EH (cell line): Measurements from ENCODE around the gene CCDC54.
A peak's percentile ranks its signal among the peaks of the same experiment; 100 is the strongest.
"Not testable (repeated sequence)": the region's sequence is repeated elsewhere in the genome, so short reads cannot be mapped to it uniquely, and the experiment has no call there.

Experiments
- DNase-seq: peaks from one replicate; pipeline ENCODE4 v3.0.0-alpha.2; 2015; ENCODE audit warnings: low read depth

Gene CCDC54

DNA sequence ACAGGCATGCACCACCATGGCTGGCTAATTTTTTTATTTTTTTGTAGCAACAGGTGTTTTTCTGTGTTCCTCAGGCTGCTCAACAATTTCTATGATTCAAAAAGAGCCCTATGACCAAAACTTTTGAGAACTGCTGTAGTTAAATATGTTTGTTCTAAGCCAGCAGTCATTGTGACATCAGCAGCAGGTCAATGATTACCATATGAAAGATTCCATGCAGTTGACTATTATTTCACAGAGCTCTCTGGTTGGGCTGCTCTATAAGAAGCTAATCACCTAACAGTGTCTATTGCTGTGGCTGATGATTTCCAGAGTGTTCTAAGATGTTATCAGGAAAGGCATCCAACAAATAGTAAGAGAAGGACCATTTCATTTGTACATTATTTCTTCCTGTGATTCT, at the start of gene CCDC54:
Gene CCDC54, plus strand, starts transcription at position 289 of the 400 bp plus-strand sequence. CDS start 149 bp downstream, outside the sequence.
- peak; percentile 23 for DNase-seq

DNA sequence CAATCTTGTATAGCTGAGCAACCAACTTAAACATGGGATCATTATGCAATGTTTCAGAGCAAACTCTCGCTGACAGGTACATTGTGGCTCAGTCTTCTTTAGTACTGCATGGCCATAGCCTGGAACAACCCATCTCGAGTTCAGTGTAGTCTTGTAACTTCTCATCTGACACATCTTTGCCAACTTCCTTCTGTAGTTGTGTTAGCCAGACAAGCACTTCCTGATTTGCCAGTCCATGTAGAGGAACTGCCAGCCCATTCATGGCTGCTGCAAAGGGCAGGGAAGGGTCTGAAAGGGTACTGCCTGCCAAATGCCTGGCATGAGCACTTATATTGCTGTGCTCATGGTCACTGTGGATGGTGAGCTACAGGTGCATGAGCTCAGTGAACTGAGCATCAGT, 49.2 kb upstream of the CCDC54 start:
- DNase-seq, result no peak

DNA sequence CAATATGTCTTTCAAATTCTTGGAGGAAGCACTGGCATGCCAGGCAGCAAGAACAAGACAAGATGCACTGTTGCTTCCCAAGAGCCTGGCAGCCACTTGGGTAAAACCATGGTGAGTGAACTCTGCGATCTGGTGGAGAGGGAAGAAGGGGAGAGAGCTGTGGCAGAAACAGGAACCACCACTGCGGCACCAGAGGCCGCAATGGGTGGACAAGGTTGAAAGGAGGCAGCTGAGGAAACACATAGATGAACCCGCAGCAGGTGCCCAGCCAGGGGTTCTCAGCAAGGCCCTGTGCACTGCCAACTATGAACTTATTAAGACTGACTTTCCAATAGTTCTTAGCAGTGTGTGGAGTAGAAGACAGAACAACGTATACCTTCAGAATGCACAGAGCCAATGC, 48.2 kb upstream of the CCDC54 start:
- DNase-seq, result no peak

DNA sequence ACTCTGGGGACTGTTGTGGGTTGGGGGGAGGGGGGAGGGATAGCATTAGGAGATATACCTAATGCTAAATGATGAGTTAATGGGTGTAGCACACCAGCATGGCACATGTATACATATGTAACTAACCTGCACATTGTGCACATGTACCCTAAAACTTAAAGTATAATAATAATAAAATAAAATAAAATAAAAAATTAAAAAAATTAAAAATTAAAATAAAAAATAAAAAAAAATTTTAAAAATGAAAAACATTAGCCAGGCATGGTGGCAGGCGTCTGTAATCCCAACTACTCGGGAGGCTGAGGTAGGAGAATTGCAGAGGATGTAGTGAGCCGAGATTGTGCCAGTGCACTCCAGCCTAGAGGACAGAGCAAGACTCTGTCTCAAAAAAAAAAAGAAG, 37.5 kb upstream of the CCDC54 start:
- not testable (repeated sequence) for DNase-seq

DNA sequence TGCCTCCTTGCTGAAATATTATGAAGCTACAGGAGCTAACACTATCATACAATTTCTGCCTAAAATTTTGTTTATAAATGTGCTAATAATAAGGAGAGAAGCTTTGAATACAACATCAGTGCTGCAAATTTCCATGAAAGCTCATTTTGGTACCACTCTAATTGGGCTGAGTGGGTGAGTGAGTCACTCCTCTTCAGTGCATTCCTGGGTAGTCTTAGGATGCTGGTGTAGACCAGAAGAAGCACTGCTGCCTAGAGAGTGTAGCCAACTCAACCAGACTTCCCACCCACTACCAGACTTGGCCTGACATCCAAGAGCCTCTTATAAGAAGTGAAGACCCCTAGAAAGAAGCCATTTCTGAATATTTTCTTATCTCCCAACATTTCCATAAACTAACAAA, 32.5 kb upstream of the CCDC54 start:
- DNase-seq, result peak; percentile 30

DNA sequence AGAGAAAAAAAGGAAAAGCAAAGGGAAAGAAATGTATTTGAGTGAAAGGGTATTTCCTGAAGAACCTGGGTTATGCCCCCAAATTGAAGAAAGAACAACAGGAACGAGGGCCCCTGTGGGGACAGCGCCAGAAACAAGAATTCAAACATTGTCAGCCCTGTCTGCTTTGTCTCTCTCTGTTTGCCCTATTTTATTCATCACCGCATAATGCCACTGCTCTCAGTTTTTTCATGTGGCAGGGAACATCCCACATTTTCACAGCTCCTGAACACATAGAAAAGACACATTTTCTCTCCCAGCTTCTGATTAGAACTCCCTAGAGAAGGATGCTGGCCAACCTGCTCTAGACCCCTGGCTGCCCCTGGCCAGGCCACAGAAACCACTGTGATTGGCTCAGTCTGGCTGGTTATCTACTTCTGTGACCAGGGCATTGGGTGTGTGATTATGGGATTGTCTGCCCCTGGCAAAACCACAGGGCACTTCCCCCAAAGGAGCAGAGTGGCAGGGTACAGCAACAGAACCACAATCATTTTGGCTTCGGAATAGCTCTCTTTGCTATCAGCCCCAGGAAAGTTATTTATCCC, 31.3 kb upstream of the CCDC54 start:
- no peak for DNase-seq

DNA sequence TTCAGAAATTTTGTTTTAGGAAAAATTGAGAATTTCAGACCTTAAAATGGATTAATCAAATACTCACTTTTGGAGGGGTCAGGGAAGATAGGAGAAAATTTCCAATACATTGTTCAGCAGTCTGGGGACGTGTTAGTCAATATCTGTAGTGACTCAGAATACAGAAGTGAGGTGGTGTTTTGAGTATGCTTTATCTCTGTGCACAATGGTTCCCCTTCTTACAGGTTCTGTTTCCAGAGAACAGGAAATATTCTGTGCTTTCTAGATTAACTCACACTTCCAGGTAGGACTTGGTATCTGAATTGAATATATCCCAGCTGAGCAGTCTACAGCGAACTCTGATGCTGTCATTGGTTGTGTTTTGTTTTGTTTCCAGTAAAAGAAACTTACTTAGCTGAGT, 30.7 kb upstream of the CCDC54 start:
- no peak for DNase-seq

DNA sequence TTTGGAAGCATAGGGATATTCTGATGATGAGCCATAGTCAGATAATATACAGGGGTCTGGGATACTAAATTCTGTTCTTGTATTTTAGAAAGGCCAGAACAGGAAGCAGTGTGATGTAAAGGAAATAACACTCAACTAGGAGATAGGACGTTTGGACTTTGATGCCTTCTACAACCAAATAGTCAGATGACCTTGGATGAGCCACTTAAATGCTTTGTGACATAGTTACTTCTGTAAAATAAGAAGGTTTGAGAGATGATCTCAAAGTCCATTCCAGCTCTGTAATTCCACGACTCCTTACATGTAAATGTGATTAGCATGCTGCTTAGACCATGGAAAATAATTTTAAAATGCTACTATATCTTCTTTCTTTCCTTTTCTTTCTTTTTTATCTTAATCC, 29.5 kb upstream of the CCDC54 start:
- DNase-seq, result no peak

DNA sequence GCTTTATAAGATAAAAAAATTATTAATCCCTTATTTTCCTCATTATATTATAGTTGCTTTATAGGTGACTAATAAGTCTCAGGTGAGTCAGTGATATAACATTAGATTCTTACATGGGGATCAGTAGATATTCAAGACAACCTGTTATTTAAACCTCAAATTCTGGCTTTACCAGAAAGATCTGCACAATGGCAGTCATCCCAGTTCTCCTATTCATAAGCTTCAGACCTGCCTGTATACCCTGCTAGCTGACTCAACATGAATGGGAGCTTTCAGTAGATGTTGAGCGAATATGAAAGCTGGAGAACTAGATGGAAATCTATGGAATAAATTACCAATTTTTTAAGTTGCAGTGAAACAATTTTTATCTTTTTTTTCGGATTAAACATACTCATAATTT, 20.5 kb upstream of the CCDC54 start:
- DNase-seq, result no peak

DNA sequence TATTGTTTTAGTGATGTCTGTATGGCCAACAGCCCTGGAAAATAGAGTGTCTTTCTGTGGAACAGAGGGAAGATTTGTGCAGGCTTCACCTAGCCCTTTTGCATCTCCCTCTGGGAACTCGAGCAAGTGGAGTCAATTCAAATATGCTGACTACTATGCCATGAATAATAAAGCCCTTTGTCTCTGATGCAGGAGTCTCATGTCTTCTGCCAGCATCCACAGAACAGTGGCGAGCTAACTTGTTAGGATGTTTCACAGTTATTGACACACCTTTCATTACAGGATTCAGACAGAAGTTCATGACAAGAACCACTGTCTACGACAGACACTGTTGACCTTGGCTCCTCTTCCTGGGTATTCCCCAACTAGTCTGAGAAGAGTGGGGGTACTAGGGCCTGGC, 15.6 kb upstream of the CCDC54 start:
- no peak for DNase-seq

DNA sequence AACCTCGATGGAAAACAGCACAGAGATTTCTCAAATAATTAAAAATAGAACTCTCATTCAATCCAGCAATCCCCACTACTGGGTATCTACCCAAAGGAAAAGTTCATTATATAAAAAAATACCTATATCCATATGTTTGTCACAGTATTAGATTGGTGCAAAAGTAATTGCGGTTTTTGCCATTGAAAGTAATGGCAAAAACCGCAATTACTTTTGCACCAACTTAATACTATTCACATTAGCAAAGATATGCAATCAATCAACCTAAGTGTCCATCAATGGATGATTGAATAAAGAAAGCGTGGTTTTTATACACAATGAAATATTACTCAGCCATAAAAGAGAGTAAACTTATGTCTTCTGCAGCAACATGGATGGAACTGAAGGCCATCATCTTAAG, 12.2 kb upstream of the CCDC54 start:
- no peak for DNase-seq

DNA sequence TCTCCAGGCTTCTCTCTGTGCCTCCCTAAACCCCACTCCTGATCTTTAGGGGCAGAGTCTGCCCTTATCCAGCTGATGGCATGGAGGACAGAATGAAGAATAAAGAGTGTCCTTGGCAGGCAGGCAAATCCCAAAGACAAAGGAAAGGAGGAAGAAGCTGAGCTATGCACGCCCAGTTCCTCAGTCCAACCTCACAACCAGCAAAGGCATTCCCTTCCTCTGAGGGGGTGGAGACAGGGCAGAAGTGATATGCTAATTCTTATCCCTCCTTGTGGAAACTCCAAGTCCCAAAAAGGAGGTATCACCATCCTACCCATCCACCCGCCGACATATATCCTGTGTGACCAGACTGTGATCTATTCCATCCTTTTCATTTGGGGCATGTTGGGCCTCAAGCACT, 10.5 kb upstream of the CCDC54 start:
- peak; percentile 32 for DNase-seq

DNA sequence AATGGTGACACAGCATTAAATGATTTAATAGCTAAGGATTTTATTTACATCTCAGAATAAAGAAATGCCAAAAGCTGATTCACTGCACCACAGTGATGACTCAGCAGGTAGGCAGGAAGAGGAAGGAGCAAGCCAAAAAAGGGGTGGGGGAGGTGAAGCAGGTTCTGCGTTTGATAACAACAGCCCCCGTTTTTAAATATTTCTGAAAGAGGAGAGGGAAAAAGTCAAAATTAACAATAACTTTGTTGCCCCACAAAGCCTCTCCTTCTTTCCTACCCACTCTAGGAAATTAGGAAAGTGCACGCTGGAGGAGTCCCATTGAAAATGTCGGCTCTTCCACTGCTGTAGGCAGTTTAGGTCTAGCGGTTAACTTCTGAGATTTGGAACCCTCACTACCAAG, 9.9 kb upstream of the CCDC54 start:
- DNase-seq, result peak; percentile 84

DNA sequence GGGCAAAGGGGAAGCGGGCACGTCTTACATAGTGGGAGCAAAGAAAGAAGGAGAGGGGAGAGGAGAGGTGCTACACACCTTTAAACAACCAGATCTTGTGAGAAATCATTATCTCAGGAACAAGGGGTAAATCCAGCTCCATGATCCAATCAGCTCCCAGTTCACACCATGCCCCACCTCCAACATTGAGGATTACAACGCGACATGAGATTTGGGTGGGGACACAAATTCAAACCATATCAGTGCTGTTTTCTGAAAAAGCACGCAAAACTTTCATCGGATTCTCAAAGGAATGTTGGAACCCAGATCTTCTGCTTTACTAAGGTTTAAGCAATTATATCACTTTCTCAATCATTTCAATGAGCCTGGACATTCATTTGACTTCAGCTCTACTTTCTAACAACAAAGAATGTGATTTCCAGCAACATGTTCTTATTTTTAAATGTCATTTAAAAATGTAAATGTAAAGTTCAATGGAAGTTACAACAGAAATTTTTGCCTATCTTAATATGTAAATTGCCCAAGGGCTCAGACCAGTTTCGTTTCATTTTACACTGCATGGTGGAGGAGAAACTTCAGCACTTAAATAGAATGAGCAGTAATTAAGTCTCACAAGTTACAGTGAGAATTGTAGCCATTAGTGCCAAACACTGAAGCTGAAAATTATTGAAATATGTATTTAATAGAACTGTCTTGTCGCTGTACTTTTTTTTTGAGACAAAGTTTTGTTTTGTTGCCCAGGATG, 8.4 kb upstream of the CCDC54 start:
- DNase-seq, result no peak

DNA sequence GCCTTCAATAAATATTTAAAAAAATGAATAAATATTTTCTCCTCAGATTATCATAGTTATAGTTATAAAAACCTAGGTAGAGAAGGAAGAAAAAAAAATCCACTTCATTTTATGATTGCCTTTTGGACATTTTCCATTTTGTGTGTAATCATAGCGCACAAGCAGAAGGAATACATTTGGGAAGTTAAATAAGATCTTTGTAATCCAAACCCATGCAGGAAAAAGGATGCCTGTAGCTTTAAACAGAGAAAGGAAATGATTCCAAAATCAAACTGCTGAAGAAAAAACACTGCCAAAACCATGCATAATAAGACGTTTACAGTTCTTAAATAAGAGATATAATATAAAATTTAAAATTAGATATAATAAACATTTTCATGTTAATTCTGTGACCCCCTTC, 7.4 kb upstream of the CCDC54 start:
- peak; percentile 6 for DNase-seq

DNA sequence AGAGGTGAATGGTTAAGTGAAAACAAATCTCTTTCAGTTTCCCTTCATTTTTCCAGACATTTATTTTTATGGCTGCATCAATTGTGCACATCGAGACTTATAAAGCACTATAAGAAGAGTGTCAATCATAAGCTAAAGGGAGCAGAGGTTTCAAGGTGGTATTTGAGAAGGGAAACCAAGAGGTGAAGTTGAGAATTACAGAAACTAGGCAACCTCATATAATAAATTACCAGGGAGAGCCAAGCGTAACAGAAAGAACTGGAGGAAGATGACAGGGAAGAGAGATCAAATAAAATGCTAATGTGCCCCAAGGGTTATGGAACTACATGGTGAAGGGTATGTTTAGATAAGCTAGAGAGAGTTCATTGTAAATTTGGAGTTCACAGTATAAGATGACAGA, 6.3 kb upstream of the CCDC54 start:
- no peak for DNase-seq

DNA sequence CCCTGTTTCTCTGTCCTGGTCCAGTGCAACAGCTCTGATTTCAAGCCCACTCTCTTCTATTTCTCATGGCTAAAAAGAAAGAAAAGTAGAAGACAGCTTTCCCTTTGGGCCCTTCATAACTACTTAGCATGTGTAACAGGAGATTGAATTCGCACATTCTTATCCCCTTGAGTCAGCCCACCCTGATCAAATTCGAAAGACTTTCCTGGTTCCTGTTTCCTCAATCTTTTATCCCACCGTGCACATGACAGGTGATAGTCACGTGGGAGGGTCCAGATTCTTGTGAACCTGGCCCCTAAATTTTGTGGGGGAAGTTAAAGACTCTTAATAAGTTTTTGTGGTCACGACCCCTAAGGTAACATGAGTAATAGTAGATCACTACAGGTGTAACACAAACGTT, 4.7 kb upstream of the CCDC54 start:
- no peak for DNase-seq

DNA sequence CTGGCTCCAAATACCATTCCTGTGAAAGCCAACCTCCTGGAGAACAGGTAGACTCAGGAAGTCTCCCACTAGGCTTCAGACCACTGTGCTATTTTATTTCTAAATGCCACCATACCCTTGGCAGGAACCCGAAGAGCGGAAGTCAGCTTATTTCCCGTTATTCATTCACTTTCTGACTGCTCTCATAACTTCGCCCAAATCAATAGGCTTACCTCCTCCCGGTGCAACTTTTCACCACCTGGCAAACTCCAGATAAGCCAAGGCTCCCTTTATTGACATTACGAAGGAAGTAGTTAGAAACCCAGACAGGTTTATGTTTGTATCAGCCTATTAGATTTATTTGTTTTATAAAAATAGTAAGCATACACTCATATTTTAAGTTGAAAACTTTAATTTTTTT, 3.3 kb upstream of the CCDC54 start:
- DNase-seq, result no peak

DNA sequence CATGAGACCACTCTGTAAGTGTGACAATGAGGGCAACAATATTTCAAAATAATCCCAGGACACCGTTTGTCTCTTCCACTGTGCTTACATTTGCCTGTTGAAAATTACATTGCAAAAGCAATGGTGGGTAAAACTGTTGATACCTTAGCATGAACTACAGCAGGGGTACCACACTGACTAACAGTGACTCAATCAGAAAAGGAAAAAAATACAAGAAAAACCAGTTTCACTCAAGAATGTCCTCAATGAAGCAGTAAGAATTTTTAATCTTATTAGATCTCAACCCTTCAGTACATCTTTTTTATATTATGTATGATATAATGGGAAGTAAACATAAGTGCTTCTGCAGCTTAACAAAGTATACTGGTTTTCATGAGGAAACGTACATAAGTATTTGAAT, 1.6 kb upstream of the CCDC54 start:
- no peak for DNase-seq

DNA sequence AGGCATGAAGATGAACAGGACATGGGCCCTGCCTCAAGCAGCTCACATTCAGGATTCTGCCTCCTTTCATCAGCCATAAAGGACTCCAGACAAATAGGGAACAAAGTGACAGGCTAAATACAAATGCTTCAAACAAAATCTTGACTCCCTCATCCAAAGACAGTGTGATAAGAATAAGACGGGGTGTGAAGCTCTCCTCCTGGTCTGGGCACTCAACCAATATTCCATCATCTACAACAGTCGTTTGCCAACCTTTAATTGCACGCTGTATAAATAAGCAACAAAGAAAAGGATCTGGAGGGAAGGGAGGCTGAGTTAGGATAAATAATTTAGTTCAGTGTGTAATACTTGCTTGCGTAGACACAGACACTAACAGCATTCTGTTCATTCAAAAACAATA, 5.4 kb downstream of the CCDC54 start:
- DNase-seq, result no peak

DNA sequence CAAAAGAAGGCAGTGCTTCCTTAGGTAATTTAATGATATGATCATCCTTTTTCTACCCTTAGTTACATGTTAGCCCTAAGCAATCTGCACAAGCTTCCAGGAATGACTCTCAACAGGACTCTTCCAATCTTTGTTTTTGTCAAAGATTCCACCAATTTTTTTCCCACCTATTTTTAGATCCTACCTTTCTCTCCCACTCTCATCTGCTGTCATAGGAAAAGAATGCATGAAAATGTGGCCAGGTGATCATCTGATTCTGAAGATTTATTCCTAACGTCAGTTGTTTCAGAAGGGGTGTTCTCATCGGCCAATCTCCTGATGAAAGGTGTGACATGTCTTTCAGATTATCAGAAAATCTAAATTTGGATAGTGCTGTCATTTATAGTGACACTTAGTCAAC, 7.2 kb downstream of the CCDC54 start:
- no peak for DNase-seq

DNA sequence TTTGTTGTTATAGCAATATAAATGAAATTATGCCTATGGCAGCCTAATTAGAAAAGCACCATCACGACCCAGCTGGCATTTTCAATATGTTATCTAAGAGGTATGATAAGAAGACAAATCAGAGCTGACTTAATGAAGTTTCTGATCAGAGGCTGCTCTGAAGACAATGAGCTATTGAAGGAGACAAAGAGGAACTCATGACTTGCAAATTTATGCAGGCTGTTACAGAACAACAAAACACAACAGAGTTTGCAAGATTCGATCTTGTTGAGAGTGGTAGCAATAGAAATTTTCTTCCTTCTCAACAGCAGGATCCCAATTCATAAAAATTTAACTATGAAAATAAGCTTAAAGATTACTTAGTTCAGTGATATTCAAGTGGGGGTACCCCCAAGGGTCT, 7.7 kb downstream of the CCDC54 start:
- DNase-seq, result no peak

DNA sequence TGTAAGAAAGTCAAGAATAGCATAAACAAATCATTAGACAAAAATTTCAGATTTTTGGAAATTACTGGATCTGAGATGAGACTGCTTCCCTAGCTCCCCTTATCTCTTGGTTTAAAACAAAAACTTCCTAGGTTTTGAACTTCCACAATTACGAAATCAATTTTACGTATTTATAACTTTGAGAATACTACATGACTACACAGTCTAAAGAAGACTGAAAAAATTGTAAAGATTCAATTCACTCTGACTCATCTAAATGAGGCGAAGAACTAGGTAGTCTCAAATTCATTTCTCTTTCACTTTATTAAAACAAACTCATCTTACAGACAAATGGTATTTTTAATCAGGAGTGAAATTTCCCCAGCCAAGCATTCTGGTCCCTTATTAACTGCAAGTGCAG, 10.3 kb downstream of the CCDC54 start:
- peak; percentile 36 for DNase-seq

DNA sequence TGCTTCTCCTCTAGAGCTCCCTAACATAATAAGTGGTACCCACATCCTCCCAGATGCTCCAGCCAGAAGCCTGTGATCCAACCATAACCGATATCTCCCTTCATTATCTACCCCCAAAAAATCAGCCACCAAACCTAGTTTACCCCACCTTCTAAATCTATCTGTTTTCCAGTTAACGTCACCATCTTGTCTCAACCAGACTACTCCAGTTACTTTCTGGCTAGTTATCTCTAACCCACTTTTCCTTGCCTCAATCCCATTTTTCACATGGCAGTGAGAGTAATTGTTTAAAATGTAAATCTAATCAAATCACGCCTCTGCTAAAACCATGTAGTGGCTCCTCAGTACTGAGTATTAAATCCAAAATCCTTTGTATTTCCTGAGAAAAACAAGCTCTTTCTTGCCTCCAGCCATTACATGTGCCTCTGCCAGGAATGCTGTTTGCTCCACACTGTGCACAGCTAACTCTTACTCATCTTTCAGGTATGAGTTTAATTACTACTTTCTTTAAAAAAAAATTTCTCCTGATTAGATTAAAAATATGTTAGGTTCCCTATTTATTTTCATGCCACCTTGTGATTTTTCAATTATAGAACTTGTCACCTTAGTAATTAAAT, 15.4 kb downstream of the CCDC54 start:
- peak; percentile 90 for DNase-seq
